NCI-H2171 treated with DMSO at 0.1 percent for 48 hours (cell line): ENCODE measurements around the gene RASA3.
"Not testable (repeated sequence)": the region's sequence is repeated elsewhere in the genome, so short reads cannot be mapped to it uniquely, and the experiment has no call there.

Source experiments
- DNase-seq: peaks from one replicate; lab custom pipeline; 2025; lab: John Stamatoyannopoulos, UW

Gene RASA3

DNA sequence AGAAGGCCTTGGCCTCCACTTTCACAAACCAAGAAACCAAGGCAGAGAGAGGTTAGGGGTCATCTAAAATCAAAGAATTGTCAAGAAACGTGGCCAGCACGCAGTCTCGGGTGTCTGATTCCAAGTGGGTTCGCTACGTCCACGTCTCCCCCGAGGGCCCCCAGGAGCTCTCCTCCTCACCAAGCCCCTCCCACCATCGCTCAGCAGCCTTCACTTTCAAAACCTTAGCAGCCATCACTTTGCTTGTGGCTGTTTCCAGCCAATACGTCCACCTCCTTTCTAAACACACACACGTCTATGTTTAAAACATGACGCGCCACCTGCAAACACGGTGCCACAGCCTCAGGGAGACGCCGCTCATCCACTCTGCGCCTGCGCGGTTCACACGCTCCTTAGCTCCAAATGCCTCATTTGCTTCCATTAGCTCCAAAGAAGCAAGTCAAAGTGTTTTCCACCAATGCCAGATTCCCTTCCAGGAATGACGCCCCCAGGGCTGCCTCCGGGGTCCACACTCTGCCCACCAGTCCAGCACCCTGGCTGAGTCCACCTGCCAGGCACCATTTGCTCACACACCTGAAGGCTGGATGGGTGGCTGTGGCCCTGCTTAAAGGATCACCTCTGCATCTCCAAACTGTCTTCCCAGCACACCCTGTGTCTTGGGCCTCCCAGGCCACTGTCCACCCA lies 5.5 kb downstream of the RASA3 start:
- no peak for DNase-seq

DNA sequence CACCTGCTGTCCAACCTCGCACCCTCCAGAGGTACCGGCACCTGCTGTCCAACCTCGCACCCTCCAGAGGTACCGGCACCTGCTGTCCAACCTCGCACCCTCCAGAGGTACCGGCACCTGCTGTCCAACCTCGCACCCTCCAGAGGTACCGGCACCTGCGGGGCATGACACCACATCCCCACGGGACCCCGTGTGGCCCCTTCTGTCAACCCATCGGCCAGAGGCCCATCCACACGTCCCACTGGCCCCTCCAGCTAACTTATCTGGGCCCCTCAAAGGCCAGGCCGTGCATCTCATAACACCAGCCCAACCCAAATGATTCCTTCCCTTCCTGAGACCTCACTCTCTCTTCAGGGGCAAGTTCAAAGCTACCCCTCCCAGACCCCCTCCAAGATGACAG lies 6.3 kb downstream of the RASA3 start:
- not testable (repeated sequence) for DNase-seq

DNA sequence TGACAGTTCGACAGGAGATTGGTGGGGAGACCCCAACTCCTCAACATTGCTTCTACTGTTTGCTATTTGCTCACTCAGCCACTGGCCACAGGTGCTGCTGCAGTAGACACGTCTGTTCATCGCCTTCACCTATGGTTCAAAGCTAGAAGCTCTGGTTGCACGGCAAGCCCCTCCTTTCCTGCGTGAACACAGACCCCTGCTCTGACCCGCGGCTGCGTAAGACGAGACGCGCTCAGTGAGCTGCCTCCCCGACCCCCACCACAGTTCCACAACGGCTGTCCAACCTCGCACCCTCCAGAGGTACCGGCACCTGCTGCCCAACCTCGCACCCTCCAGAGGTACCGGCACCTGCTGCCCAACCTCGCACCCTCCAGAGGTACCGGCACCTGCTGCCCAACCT lies 6.8 kb downstream of the RASA3 start:
- DNase-seq, result no peak

DNA sequence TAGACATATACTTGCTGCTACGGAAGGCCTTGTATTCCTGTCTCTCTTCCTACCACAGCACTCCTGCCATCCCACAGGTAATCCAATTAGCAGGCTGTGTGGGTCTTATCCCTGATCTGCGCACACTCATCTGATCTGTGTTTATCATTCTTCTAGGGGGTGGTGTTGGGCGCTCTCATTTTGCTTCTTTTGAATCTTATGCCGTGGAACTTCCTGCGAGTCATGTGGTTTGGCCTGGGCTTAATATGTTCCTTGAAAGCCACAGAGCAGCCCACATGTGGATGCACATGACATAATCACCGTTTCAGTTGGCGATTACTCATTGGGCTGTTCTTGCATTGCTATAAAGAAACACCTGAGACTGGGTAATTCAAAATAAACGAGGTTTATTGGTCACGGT lies 7.5 kb downstream of the RASA3 start:
- DNase-seq, result no peak

DNA sequence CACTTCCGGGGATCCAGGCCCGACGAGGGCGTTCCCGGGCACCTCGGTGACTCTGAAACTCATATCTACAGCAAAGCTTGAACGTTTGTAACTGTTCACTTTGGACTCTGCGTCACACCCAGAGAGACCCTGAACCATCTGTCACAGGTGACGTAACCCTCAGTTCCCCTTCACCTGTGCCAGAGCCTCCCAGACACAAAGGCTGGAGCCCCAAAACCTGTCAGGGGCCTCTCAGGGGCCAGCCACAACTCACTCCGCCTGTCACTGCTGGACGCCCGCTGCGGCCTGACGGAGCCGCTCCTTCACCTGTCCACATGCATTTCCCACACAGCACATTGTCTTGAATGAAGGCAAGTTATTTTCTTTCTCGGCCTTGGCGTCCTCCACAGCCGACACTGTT lies 8.0 kb downstream of the RASA3 start:
- DNase-seq, result no peak

DNA sequence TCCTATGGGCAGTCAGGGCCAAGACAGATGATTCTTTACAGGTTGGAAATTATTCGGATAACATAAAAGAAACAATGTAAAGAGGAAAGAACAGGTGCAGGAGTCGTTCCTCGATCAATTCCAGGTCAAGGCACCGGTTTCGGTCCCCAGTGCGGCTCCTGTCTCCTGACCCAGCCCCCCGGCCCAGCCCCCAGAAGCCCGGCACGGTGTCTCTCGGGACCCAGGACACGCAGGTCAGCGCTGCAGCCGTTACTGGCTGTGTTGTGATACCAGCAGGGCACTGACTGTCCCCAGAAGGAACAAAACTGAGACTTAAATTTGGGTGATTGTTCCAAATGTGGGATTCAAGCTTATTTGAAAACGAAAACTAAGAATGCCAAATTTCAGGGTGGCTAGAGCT lies 8.5 kb downstream of the RASA3 start:
- DNase-seq, result no peak

DNA sequence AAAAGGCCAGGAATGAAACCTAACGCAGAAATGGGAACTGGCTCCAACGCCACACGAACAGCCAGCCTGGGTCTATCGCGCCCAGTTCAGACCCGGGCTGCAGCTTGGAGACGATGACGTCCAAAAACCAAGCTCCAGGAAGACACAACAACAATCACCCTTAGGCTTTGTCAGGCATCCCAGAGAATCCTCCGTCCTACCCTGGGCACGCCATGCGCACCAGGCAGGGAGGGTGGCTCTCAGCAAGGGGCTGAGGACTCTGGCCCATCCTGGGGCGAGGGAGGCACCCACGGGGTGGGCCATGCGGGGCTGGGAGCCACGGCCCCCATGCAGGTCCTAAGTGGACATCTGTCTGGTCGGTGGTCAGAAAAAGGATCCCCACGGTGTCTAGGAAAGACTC lies 9.0 kb downstream of the RASA3 start:
- DNase-seq, result no peak

DNA sequence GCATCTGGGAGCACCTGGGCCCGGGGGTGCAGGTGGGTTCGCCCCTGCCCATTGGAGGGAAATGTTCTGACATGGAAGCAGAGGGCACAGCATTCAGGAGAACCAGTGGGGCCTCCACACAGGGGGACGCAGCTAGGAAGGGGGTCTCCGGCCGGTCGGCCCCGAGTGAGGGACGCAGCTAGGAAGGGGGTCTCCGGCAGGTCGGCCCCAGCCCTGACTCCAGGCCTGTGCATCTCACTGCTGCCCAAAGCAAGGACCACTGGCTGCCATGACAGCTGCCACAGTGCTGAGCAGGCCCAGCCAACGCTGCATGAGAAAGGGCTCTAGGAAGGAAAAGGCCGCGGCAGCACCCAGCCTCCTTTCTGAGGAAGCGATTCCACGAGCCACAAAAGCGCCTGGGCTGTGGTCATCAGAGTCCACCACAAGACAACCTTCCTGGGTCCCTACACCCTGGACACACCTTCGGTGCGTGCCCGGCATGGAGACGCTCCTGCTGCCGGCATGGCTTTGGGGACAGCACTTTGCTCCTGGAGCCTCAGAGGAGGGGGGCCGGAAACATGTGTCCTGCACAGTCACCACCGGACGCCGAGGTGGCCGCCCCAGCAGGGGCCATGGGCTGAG lies 9.7 kb downstream of the RASA3 start:
- no peak for DNase-seq

DNA sequence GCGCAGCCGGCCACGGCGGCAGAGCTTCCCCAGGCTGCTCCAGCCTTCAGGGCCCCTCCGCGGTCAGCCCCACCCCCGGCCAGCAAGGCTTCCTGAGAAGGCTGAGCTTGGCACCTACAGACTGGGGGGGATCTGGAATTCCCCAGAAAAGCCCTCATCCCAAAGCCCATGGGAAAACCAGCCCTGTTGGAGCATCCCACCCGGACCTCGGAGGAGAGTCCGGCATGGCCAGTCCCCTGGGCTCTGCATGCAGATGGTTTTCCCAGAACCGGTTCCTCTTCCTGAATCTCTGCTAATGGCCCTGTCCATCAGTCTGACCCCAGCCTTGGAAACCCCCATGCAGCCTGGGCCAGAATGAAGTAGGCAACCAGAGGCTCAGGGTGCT lies 10.3 kb downstream of the RASA3 start:
- no peak for DNase-seq

DNA sequence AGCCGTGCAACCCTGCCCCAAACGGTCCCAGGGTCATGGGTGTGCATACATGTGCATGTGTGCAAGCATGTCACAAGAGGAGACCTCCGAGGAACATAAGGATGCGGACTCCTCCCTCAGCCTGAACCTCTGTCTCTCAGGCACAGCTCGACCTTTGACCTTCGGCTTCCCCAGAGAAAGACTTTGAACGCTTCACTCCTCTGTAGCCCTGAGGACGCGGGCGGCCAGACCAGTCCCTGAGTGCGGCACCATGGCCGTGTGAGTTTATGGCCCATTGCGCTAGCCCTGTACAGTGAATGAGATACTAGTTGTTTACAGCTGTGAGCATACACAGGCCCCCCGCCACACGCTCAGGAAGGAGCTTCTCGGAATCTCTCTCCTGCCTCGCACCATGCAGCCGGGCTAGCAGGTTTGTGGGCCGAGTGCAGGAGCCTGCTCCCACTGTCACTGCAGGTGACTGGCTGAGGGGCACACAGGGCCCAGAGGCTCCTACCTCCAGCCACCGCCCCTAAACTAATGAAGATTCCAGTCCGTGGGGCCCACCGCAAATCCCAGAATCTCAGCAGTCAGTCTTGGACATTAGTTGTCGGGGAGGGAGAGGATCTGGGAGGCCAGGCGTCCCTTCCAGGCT lies 10.8 kb downstream of the RASA3 start:
- DNase-seq, result no peak

DNA sequence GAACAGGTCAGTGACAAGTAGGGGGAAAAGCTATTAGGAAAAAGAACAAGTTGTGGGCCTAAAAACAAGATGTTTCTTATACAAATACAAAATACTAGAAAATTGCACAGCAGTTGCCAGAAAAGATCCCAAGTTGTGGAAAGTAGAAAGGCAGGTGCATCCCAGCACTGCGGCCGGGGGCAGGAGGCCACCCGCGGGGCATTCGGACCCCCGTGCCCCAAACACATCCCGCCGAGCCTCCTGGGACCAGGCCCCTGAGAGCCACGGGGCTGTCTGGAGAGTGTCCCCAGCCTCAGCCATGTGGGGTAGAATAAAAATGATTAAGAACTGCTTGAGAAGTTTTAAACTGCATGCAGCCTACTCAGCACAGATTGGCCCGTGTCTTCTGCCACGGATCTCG lies 11.4 kb downstream of the RASA3 start:
- no peak for DNase-seq

DNA sequence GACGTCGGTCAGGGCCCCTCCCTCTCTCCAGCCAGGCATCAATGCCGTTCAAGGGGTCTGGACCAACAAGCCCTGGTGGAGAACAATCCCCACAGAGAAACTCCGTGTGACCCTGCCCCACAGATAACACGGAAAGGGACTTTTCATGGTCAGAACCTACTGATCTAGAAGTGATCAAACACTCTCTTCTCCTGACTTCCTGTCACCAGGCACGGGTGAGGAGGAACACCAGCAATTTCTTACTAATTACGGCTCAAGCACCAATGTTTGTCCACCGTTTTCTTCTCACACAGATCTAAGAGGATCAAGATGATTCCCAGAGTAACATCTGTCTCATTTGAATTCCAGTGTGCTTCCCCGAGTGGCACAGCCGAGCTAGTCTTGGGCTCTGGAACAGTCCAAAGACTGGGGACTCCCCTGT lies 11.8 kb downstream of the RASA3 start:
- DNase-seq, result no peak

DNA sequence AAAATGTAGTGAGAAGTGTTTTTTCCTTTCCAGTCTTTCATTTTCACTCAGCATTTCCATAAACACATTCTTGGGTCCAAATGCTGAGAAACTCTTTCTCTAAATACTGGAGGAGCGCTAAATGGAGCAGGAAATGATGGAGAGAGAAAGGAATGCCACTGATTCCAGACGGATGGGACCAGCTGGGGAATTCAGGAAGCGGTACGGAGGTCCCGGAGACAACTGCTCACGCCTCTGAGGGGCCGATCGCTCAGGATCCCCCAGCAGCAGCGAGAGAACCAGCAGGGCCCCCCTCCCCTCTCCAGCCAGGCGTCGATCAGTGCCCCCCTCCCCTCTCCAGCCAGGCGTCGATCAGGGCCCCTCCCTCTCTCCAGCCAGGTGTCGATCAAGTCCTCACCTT lies 13.2 kb downstream of the RASA3 start:
- DNase-seq, result peak; percentile 21

DNA sequence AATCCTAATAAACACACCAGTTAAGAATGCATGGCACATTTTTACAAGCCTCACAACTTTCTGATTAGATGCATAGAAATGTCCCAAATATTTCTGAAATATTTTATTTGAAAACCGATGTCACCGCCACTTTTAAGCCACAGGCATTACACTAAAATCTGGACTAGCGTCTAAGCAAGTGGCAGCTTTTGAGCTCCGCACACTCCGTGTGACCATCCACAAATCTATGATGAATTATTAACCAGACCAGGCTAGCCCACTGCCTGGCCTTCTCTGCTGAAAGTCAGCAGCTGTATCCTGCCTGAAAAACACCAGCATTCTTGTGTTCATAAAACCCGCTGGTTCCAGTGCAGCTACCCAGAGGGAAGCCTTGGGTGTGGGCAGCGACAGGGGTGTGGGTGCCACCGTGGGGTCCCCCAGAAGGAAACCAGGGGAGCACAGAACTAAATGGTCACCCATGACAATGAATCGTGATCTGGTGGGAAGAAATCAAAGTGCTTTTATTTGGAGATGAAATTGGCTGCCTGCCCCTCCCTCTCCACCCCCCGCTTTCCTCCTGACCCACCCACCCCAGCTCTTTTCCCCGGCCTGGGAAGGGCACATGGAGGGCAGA lies 13.8 kb downstream of the RASA3 start:
- no peak for DNase-seq

DNA sequence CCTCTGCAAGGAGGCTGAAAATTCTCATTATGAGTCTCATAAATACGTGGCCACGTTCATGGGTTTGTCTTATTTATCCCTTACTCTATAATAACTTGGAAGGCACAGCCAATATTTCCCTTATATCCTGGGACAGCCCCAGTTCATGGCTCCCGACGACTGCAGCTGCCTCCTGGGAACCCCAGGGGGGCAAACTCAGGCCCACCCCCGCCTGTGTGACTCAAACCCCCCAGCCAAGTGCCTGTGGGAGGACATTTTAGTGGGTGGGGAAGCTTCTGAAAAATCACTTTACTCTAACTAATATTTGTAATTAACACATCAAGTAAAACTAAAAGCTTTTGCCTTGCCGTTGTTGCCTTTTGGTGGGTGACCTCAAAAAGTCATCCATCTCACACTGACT lies 14.3 kb downstream of the RASA3 start:
- DNase-seq, result no peak

DNA sequence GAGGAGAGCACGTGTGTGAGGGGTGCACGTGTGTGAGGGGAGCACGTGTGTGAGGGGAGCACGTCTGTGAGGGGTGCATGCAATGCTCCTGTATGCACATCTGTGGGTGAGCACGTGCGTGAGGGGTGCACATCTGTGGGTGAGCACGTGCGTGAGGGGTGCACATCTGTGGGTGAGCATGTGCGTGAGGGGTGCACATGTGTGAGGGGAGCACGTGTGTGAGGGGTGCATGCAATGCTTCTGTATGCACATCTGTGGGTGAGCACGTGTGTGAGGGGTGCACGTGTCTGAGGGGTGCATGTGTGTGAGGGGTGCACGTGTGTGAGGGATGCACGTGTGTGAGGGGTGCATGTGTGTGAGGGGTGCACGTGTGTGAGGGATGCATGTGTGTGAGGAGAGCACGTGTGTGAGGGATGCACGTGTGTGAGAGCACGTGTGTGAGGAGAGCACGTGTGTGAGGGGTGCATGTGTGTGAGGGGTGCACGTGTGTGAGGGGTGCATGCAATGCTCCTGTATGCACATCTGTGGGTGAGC lies 15.0 kb downstream of the RASA3 start:
- DNase-seq, result not testable (repeated sequence)

DNA sequence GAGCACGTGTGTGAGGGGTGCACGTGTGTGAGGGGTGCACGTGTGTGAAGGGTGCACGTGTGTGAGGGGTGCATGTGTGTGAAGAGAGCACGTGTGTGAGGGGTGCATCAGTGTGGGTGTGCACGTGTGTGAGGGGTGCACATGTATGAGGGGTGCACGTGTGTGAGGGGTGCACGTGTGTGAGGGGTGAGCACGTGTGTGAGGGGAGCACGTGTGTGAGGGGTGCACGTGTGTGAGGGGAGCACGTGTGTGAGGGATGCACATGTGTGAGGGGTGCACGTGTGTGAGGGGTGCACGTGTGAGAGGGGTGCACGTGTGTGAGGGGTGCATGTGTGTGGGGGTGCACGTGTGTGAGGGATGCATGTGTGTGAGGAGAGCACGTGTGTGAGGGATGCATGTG lies 15.7 kb downstream of the RASA3 start:
- no peak for DNase-seq

DNA sequence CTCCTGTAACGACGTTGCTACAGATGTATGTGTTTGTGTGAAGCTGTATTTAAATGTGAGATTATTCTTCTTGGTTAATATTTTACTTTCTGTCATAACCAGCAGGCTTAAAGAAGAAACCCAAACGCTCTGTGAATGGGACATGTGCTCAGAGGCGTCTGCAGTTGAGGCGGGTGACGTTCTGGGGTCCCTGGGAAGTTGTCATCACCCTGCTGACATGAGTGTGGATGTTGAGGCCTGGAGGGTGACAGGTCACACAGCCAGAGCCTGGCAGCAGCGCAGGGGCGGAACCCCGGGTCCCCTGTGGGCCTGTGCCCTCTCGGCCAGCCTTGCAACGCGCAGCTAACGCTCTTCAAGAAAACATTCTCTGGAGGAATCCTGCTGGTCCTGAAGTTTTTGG lies 16.6 kb downstream of the RASA3 start:
- no peak for DNase-seq

DNA sequence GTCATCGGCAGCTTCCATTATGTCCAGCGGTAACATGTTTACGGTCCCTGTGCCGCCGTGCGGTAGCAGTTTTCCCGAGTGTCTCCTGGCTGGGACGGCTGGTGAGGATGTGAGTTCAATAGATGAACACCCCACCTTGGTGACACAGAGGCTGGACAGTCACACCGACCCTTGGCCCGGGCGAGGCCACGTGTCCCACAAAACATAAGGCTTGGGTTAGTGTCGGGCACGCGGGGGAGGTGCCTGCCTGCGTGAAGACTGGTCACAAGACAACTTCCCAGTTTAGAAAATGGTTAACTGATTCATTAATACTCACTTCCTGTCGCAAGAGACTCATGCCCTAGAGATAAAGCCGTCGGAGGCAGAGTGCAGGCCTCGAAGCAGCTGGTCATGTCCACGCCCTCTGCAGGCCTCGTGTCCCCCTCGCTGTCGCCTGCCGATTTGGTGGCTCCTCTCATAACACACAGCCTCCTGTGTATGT lies 17.2 kb downstream of the RASA3 start:
- DNase-seq, result no peak

DNA sequence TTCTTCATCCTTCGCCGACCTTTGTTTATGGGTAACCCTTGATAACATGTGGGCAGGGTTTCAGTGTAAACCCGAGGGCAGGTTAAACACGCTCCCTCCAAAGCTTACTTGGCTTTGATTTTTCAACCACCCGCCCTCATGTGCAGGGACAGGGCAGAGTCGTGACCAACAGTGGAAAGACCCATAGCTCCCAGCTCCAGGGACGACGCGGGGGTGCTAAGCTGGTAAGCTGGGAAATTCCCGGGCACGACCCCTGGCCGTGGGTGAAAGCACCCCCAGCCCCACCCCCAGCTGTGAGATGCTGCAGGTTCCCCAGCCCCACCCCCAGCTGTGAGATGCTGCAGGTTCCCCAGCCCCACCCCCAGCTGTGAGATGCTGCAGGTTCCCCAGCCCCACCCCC lies 17.8 kb downstream of the RASA3 start:
- not testable (repeated sequence) for DNase-seq

DNA sequence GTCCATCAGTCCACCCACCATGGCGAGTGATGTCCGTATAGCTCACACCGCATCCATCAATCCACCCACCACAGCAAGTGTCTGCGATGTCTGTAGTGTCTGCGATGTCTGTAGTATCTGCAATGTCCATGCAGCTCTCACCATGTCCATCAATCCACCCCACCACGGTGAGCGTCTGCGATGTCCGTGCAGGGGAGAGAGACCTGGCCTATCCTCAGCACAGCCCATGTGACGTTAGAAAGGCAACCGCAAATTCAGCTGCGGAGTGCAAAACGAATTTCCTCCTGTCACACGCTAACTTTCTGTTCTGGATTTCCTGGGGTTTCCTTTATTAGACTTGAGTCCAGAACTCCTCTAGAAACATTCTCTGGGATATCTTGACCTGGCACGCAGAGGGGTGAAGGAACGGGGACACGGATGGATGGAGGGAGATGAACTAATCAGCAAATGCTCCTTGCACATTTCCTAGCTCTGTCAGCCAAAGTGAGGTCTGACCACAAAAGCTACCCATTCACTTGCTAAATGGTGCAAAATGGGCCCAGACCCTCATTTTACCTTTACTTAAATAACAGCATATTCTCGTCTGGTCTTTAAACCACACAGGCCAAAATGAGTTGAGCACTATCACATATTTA lies 18.3 kb downstream of the RASA3 start:
- DNase-seq, result no peak

DNA sequence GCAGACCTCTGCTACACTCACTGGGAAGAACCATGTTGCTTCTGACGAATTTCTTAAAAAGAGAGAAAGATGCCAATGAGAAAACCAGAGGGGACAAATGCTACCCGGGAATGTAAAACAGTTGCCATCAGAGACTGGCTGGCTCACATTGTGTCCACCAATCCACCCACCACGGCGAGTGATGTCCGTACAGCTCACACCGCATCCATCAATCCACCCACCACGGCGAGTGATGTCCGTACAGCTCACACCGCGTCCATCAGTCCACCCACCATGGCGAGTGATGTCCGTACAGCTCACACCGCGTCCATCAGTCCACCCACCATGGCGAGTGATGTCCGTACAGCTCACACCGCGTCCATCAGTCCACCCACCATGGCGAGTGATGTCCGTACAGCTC lies 19.0 kb downstream of the RASA3 start:
- not testable (repeated sequence) for DNase-seq
